Activated CD4-positive, alpha-beta T cell treated with anti-CD3 and anti-CD28 coated beads, Interleukin-2, amount 10 ng/mL, durations not matched to agents 24 days and 14 days (primary cell): ENCODE measurements around the gene FREM2. TPM values are rescaled to one million over a fixed set of nuclear protein-coding genes. Genes with fewer than 3 reads are reported as not detected.

ENCODE experiments used
- DNase-seq: peaks from one replicate; pipeline ENCODE4 v3.0.0; 2022
- H3K27ac Mint-ChIP-seq: one replicate; pipeline ENCODE4 v1.8.0; 2022; ENCODE audit warnings: mild to moderate bottlenecking, mixed read lengths
- H3K27me3 Mint-ChIP-seq: one replicate; pipeline ENCODE4 v1.8.0; 2022; ENCODE audit warnings: mixed read lengths
- H3K36me3 Mint-ChIP-seq: one replicate; pipeline ENCODE4 v1.8.0; 2022; ENCODE audit warnings: low read depth, mild to moderate bottlenecking, mixed read lengths
- H3K4me1 Mint-ChIP-seq: one replicate; pipeline ENCODE4 v1.8.0; 2021; ENCODE audit warnings: mixed read lengths
- H3K4me3 Mint-ChIP-seq: one replicate; pipeline ENCODE4 v1.8.0; 2022; ENCODE audit warnings: mild to moderate bottlenecking, moderate library complexity, mixed read lengths
- H3K9me3 Mint-ChIP-seq: one replicate; pipeline ENCODE4 v1.8.0; 2021; ENCODE audit warnings: mixed read lengths
- intact Hi-C: fragments of 100-400 bp; cut with micrococcal nuclease; formaldehyde crosslinking; loops from one replicate; pipeline ENCODE4 v1.15.1; 2023
- total RNA-seq: library from RNA; stranded (reverse); gene quantifications from 2 replicates; pipeline ENCODE4 v1.2.3, GENCODE V29; 2022

The FREM2 gene
- total RNA-seq, 1 donor from 2014 or later: under 0.01 TPM

DNA sequence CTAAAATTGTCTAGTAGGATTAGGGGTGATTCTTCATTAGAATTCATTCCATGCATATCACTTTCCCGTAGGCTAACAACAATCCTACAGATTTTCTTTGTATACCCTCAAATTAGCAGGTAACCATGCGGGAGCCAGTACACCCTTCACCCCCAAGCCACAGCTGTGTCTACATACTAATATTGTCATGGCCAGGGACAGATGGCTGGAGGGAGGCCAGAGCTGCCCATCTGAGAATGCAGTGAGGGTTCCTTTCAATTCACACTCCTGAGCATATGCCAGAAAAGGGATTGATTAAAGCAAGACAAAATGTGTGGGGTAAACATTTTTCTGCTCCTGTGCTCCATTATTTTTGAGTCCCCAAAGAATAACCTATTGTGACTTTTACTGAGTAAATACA is 68.9 kb downstream of the FREM2 start:
- Mint-ChIP-seq H3K4me3 (no peak overlapping the region), H3K27me3 (no peaks in the 10 kb centered on the region), H3K27ac (no peak overlapping the region), H3K9me3 (no peaks in the 10 kb centered on the region), H3K4me1 (no peaks in the 10 kb centered on the region), H3K36me3 (no peaks in the 10 kb centered on the region)
- intact Hi-C loops: no loop called here
- DNase-seq: no peak

DNA sequence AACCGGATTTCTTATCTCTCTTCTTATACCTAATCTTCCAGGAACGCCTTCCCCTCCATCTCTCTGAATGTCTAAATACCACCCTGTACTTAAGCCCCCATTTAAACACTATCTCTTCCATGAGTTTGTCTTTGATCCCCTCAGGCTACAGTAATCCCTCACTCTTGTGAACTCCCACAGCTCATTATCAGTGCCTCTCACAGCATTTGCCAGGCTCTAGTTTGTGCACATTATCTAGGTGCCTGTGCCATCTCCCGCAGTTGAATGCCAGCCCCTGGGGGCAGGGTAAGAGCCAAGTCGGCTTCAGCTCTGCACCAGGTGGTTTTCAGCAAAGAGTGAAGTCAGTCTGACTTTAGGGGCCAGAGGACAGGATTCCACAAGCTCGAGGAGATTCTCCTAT is 71.4 kb downstream of the FREM2 start:
- intact Hi-C loops: no loop called here
- Mint-ChIP-seq H3K4me1 (no peaks in the 10 kb centered on the region), H3K9me3 (no peaks in the 10 kb centered on the region), H3K36me3 (no peaks in the 10 kb centered on the region), H3K27ac (no peak overlapping the region), H3K4me3 (no peak overlapping the region), H3K27me3 (no peaks in the 10 kb centered on the region)
- no peak for DNase-seq

GRCh38 chr13:38759390-38759789 is 72.5 kb downstream of the FREM2 start:
- no peaks in the 10 kb centered on the region for H3K36me3 Mint-ChIP-seq

GRCh38 chr13:38763446-38764381 is 76.8 kb downstream of the FREM2 start:
- no peak for DNase-seq
- no peak overlapping the region for H3K27ac Mint-ChIP-seq
- H3K4me3 Mint-ChIP-seq: no peak overlapping the region
- no peaks in the 10 kb centered on the region for H3K36me3 Mint-ChIP-seq
- no peaks in the 10 kb centered on the region for H3K27me3 Mint-ChIP-seq
- no peaks in the 10 kb centered on the region for H3K4me1 Mint-ChIP-seq
- H3K9me3 Mint-ChIP-seq: no peaks in the 10 kb centered on the region
- intact Hi-C loops: no loop called here

More at GRCh38 chr13:38759390-38759789, 72.5 kb downstream of the FREM2 start:
- no peak overlapping the region for H3K4me3 Mint-ChIP-seq
- no peaks in the 10 kb centered on the region for H3K9me3 Mint-ChIP-seq
- no peaks in the 10 kb centered on the region for H3K4me1 Mint-ChIP-seq
- intact Hi-C loops: no loop called here
- no peak for DNase-seq
- H3K27ac Mint-ChIP-seq: no peak overlapping the region
- H3K27me3 Mint-ChIP-seq: no peaks in the 10 kb centered on the region

DNA sequence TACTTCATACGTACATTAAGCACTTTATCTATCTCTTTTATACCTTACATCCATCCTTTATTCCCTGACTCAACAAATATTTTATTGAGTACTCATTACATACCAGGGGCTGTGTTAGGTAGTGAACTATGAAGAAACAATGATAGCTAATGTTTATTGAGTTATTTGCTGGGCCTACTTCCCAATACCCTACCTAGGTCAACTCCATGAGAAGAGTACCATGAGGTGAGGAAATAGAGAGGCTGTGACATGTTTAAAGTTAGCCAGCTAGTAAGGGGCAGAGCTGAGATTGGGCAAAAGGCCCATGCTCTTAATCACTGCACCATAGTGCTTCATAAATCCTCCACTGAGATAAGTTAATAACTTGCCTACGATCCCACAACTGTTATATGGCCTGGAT is 79.9 kb downstream of the FREM2 start:
- DNase-seq: no peak
- H3K27ac Mint-ChIP-seq: no peak overlapping the region
- intact Hi-C loops: no loop called here
- no peak overlapping the region for H3K4me3 Mint-ChIP-seq
- peaks cover 3% of the 10 kb centered on the region for H3K4me1 Mint-ChIP-seq
- H3K27me3 Mint-ChIP-seq: no peaks in the 10 kb centered on the region
- no peaks in the 10 kb centered on the region for H3K9me3 Mint-ChIP-seq
- H3K36me3 Mint-ChIP-seq: no peaks in the 10 kb centered on the region

DNA sequence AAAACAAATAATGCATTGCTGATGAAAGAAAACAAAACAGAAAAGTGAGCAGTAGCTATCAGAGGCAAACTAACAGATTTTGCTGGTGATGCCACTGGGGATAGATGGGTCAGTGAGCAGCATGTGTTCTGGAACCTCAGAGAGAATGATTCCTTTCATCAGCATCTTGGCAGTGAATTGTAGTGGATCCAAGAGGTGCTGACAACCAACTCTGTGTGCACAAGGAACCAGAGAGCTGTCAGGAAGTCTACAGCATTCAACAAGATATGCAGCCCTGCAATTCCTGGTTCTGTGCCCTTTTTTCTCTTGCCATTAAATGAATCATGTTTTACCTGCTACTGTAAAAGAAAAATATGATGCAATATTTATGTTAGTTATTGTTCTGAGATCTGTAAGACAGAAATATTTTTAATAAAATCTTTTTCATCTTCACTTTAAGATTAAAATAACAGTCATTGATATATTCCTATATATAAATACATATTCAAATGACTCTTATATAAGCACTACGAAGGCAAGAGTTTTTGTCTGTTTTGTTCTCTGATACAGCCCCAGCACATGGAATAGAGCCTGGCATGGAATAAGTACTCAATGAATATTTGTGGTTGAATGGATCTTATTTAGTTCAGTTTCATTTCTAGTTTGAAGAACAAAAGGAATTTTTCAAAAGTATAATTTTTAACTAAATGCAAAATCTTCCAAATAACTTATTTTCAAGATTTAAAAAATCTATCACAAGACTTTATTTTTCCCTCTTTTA is 80.8 kb downstream of the FREM2 start:
- H3K4me3 Mint-ChIP-seq: no peak overlapping the region
- no peak for DNase-seq
- peaks cover 3% of the 10 kb centered on the region for H3K4me1 Mint-ChIP-seq
- intact Hi-C loops: no loop called here
- no peaks in the 10 kb centered on the region for H3K36me3 Mint-ChIP-seq
- H3K27ac Mint-ChIP-seq: no peak overlapping the region
- H3K27me3 Mint-ChIP-seq: no peaks in the 10 kb centered on the region
- H3K9me3 Mint-ChIP-seq: no peaks in the 10 kb centered on the region

GRCh38 chr13:38769526-38769925 is 82.6 kb downstream of the FREM2 start:
- DNase-seq: no peak
- H3K9me3 Mint-ChIP-seq: no peaks in the 10 kb centered on the region
- intact Hi-C loops: no loop called here
- no peak overlapping the region for H3K4me3 Mint-ChIP-seq
- peaks cover 3% of the 10 kb centered on the region for H3K4me1 Mint-ChIP-seq
- no peaks in the 10 kb centered on the region for H3K36me3 Mint-ChIP-seq
- H3K27me3 Mint-ChIP-seq: no peaks in the 10 kb centered on the region
- H3K27ac Mint-ChIP-seq: no peak overlapping the region

- no peaks in the 10 kb centered on the region for H3K27me3 Mint-ChIP-seq
- H3K36me3 Mint-ChIP-seq: no peaks in the 10 kb centered on the region
- no peaks in the 10 kb centered on the region for H3K4me1 Mint-ChIP-seq
- no peak for DNase-seq
- no peak overlapping the region for H3K27ac Mint-ChIP-seq
- intact Hi-C loops: no loop called here
- H3K4me3 Mint-ChIP-seq: no peak overlapping the region
- no peaks in the 10 kb centered on the region for H3K9me3 Mint-ChIP-seq
These were observed 88.2 kb downstream of the FREM2 start for GRCh38 chr13:38775085-38775484.

- H3K9me3 Mint-ChIP-seq: no peaks in the 10 kb centered on the region
- H3K4me1 Mint-ChIP-seq: no peaks in the 10 kb centered on the region
- no peaks in the 10 kb centered on the region for H3K36me3 Mint-ChIP-seq
- no peak for DNase-seq
- H3K27me3 Mint-ChIP-seq: no peaks in the 10 kb centered on the region
- intact Hi-C loops: no loop called here
- no peak overlapping the region for H3K4me3 Mint-ChIP-seq
- H3K27ac Mint-ChIP-seq: no peak overlapping the region
These were observed 90.7 kb downstream of the FREM2 start for GRCh38 chr13:38777347-38778119.

DNA sequence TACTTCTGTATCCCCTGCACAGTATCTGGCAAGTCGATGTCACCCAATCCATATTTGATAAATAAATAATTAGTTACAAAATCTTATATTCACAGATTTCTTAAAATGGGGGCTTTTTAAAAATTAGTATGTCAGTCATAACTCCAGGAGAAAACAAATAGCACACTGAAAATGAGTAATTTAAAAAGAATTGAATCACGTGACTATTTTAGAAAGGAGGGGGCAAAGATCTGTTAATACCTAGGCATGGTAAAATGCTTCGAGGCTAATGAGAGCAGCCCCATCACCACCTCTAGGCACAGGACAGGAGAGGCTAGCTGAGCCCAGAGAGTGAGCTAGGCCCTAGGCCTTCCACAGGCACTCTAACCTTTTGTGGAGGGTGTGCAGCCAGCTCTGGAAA is 94.7 kb downstream of the FREM2 start:
- Mint-ChIP-seq H3K27me3 (no peaks in the 10 kb centered on the region), H3K9me3 (no peaks in the 10 kb centered on the region), H3K4me3 (no peak overlapping the region), H3K36me3 (no peaks in the 10 kb centered on the region), H3K27ac (no peak overlapping the region), H3K4me1 (no peaks in the 10 kb centered on the region)
- intact Hi-C loops: no loop called here
- DNase-seq: no peak

GRCh38 chr13:38784036-38784880 is 97.4 kb downstream of the FREM2 start:
- intact Hi-C loops: no loop called here

DNA sequence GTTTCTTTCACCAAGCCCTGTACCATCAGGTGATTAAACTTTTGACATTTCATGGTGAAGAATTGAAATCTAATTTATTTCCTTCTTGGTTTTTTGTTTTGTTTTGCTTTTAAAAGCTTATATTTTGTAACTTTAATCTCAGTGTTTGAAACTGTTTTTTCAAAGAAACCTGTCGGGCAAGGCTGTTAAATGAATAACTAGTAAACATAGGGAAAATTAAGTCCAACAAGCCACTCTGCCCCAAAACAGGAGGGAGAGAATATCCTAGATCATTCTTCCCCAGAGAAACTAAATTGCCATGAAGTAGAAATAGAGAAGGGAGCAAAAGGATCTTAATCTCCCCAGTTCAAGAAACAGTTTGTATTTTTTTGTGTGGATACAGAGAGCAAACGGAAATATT is 98.2 kb downstream of the FREM2 start:
- H3K36me3 Mint-ChIP-seq: no peaks in the 10 kb centered on the region
- no peak for DNase-seq
- H3K9me3 Mint-ChIP-seq: no peaks in the 10 kb centered on the region
- no peak overlapping the region for H3K4me3 Mint-ChIP-seq
- no peak overlapping the region for H3K27ac Mint-ChIP-seq
- intact Hi-C loops: no loop called here
- no peaks in the 10 kb centered on the region for H3K27me3 Mint-ChIP-seq
- H3K4me1 Mint-ChIP-seq: no peaks in the 10 kb centered on the region

More at GRCh38 chr13:38784036-38784880, 97.4 kb downstream of the FREM2 start:
- Mint-ChIP-seq H3K27me3 (no peaks in the 10 kb centered on the region), H3K27ac (no peak overlapping the region), H3K9me3 (no peaks in the 10 kb centered on the region), H3K36me3 (no peaks in the 10 kb centered on the region), H3K4me1 (no peaks in the 10 kb centered on the region), H3K4me3 (no peak overlapping the region)
- DNase-seq: no peak

GRCh38 chr13:38785490-38785889 is 98.6 kb downstream of the FREM2 start:
- H3K4me1 Mint-ChIP-seq: no peaks in the 10 kb centered on the region
- H3K4me3 Mint-ChIP-seq: no peak overlapping the region
- no peaks in the 10 kb centered on the region for H3K36me3 Mint-ChIP-seq
- intact Hi-C loops: no loop called here
- DNase-seq: no peak
- no peaks in the 10 kb centered on the region for H3K9me3 Mint-ChIP-seq
- H3K27me3 Mint-ChIP-seq: no peaks in the 10 kb centered on the region
- no peak overlapping the region for H3K27ac Mint-ChIP-seq
